ENCODE results near the gene ACTN3. TPM values are rescaled to one million over a fixed set of nuclear protein-coding genes. Genes with fewer than 3 reads are reported as not detected.
"Not testable (repeated sequence)": the region's sequence is repeated elsewhere in the genome, so short reads cannot be mapped to it uniquely, and the experiment has no call there.

Gene ACTN3
- total RNA-seq = 0.12 TPM

DNA sequence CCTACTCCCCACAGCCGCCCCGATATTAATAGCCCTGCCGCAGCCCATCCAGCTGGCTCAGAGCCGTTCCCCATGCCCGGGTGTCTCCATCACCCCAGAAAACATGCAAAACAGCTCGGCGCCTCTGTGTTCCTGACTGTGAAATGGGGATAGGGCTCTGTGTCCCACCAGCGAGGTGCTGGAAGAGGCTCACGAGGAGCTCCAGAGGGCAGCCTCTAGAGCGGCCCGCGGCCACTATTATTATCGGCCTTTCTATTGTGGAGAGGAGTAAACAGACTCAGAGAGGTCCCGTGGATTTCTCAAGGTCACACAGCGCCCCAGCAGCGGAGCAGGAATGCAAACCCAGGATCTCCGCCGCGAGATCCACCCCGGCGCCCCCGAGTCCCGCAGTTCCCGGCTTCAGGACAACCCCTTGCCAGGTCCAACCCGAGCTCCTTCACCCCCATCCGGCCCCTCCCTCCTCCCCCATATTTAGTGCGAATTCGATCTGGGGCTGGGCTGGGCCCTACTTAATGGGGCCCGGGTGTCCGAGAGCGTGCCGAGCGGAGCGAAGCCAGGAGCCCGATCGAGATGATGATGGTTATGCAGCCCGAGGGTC, at the start of gene ACTN3:
ACTN3 (plus strand) TSS at position 536 of the 598 bp plus-strand sequence; CDS start at position 571, 35 bp downstream.
- peak; percentile 22 for DNase-seq (ENCODE audit: low spot score)

DNA sequence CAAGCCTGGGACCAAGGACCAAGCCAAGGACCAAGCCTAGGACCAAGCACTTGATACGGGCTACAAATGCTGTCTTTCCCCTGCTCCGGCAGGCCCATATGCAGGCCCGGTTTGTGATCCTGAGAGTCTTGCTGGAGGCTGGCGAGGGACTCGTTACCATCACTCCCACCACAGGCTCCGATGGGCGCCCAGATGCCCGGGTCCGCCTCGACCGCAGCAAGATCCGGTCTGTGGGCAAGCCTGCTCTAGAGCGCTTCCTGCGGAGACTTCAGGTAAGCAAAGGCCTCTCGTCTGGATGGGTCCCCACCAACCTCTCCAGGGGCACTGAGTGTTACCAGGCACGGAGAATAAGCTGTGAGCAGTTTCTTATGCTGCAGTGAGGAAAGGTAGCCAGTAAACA, 49.5 kb upstream of the ACTN3 start:
- DNase-seq (ENCODE audit: low spot score) = no peak

DNA sequence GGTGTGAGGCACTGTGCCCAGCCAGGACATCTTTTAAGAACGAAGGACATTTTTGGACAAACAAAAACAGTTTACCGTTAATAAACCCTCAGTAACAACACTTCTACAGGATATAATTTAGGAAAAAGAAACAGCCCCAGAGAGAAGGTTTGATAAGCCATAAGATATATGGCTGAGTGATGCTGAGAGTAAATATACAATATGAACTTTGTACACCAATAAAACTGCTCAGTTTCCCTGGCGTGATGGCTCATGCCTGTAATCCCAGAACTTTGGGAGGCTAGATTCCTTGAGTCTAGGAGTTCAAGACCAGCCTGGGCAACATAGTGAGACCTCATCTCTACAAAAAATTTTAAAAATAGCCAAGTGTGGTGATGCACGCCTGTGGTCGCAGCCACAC, 48.2 kb upstream of the ACTN3 start:
- no peak for DNase-seq (ENCODE audit: low spot score)

DNA sequence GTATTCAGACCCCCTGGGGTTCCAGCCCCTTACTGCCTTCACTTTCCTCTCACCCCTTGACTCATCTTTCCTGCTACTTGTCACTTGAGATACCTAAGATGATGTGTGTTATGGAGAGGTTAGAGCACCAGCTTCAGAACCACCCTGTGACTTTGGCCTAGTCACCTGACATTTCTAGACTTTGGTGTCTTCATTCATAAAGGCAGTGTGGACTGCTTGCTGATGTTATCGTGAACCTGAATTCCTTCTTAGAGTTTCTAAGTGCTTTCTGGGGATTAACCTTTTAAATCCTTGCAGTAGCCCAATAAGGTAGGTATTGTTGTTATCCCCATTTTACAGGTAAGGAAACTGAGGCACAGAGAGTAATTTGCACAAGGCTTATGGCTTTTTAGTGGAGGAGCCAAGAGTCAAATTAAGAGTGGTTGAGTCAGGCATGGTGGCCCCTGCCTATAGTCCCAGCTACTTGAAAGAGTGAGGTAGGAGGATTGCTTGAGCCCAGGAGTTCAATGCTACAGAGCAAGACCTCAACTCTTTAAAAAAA, 41.4 kb upstream of the ACTN3 start:
- no peak for DNase-seq (ENCODE audit: low spot score)

DNA sequence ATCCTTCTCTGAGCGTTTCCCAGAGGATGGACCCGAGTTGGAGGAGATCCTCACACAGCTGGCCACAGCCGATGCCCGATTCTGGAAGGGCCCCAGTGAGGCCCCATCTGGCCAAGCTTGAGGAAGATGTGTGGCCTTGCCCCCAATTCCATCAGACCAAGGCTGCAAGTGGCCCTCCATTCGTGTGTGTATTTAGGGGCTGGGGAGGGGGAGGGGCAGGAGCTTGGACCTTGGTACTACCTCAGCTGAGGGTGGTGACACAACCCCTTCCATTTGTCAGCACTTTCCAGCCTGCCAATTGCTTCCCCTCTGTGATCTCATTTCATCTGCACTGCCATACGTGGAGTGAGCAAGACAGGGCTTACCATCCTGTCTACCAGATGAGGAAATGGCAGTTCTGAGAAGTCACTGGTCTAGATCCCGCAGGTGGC, 37.6 kb upstream of the ACTN3 start:
- no peak for DNase-seq (ENCODE audit: low spot score)

DNA sequence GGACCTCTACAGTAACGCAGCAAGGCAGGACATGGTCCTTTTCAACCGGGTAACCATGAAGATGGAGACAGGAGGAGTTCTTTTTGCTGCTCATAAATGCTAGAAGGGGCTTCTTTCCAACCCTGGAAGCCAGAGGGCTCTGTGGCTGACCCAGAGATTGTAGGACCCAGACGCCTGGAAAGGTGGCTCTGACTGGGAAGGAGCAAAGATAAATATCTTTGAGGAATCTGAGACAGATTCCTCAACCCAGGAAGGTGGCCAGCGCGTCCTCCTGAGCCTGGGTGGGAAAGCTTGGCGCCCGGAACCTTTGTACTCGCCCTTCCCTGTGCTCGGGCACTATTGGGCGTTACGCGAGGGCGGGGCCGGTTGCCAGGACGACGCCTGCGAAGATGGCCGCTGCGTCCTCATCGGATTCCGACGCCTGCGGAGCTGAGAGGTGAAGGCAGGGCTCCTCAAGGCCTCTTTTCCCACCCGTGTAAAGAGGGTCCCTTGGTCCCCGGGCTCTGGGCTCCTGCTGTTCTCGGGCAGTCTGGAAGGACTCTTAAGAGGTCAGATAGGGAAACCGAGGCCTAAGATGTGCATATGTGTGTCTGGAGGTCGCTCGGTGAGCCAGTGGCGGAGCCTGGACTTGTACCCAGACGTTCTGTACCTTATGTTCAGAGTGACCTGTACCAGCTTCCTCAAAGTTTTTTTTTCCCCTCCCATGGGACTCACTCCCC, 36.3 kb upstream of the ACTN3 start, which contains the start of gene BBS1:
BBS1 (plus strand) TSS at position 365 of the 719 bp plus-strand sequence; CDS start at position 390, 25 bp downstream.
- peak; percentile 87 for DNase-seq (ENCODE audit: low spot score)

DNA sequence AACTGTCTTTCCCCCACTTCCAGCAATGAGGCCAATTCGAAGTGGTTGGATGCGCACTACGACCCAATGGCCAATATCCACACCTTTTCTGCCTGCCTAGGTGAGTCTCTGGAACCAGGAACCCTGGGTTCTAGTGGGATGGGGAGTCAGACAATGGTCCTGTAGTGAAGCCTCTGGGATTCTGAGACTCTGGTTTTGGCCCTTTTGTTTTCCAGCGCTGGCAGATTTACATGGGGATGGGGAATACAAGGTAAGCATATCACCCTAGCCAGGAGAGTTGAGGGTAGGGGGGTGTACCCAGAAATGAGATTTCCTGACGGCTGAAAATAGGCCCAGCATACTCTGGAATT, 35.7 kb upstream of the ACTN3 start:
- DNase-seq (ENCODE audit: low spot score) = no peak

DNA sequence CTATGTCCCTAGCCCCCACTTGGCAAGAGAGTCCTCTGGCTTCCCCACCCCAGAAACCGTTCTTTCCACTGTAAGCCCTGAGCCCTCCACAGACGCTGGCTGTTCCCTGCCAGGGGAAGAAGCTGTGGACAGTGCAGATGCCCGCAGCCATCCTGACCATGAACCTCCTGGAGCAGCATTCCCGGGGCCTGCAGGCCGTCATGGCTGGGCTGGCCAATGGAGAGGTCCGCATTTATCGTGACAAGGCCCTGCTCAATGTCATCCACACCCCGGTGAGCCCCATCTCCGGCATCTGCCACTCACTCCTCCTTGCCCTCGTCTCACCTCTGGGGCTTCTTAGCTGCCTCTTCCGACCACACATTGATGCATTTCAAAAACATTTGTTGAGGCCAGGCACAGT, 23.1 kb upstream of the ACTN3 start:
- DNase-seq (ENCODE audit: low spot score) = no peak

DNA sequence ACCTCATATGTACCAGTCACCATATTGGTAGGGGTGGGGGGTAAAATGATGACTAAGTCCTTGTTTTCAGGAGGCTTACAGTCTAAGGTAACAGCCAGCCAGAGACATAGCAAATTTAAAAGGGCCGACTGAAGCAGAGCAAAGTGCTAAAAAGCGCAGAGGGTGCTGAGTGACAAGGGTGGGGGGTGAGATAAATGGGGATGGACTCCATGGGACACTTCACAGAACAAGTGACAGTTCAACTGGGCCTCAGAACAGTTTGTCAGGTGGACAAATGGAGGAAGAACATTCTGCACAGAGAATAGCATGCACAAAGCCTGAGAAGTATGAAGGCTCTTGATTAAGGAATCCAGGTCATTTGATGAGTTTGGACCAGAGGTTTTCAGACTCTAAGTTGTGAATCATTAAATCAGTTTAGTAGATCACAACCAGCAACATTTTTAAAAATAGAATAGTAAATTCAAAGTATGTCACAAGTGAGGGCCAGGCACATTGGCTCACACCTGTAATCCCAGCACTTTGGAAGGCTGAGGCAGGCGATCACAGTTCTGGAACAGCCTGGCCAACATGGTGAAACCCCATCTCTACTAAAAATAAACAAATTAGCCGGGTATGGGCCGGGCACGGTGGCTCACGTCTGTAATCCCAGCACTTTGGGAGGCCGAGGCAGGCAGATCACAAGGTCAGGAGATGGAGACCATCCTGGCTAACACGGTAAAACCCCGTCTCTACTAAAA, 22.2 kb upstream of the ACTN3 start:
- no peak for DNase-seq (ENCODE audit: low spot score)

DNA sequence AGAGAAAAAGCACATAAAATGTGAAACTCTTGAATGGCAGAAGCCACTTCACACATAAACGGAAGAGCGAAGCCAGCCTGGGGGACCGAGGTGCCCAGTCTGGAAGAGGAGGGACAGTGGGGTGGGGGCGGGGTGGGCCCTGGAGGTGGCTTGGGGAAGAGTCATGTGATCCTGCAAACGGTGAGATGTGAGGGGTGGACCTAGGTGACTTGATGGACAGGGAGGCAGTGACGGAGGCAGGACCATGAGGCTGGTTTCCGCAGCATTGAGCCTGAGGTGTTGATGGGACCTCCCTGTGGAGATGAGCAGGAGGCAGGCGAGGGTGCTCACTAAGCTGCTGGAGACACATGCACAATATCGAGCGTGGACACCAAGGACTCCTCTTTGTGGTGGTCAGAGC, 17.6 kb upstream of the ACTN3 start:
- no peak for DNase-seq (ENCODE audit: low spot score)

DNA sequence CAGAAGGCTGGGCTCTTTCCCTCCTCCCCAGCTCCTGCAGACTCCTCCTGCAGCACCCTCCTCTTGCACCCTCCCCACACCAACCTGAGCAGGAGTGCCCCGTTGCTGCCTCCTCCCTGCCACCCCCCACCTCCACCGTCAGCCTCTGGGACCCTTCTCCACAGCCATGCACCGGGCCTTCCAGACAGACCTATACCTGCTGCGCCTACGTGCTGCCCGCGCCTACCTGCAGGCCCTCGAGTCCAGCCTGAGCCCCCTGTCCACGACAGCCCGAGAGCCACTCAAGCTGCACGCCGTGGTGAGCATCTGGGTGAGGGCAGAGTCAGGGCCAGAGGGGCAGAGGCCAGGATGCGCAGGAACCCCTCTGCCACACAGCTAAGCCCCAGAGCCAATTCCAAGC, 17.0 kb upstream of the ACTN3 start:
- no peak for DNase-seq (ENCODE audit: low spot score)

DNA sequence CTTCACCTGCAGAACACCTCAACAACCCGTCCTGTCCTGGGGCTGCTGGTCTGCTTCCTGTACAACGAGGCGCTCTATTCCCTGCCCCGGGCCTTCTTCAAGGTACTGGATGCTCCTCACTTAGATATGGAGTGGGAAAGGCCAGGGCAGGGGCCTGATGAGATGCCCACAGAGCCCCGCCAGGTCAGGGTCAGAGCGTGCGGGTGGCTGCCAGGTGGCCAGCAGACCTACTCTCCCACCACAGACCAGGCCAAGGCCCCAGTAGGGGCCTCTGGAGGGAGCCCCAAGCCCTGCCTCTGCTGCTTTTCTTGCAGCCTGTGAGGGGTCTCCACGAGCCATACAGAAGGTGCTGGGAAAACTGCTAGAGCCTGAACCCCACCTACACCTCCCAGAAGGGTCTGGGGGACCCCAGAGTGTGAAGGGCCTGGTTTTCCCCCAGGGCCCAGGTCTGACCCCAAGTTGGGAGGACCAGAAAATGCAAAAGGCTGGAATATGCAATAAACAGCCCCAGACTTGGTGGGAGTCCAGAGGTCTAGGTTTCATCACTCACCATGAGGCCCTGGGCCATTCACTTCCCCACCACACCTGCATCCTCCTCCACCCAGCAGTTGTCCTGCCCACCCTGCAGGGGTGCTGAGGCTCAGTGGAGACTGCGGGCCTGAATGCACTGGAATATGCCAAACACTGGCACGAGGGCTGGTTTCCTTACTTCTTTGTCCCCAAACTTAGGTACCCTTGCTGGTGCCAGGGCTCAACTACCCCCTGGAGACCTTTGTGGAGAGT, 15.6 kb upstream of the ACTN3 start:
- no peak for DNase-seq (ENCODE audit: low spot score)

DNA sequence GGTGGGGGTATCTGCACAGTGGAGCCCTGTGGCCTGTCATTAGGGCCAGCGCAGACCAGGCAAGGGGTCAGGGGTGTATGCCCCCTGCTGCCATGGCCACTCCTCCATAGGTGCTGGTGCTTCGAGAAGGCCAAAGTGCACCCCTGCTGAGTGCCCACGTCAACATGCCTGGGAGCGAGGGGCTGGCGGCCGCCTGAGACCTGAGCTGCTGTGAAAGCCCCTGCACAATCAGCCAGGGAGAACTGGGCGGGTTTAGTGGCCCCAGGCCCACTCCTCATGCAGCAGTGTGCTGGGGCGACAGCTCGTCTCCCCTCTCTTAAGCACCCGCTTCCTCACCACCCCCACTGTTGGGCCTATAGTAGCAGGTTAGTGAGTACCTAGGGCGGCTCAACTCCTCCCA, 14.9 kb upstream of the ACTN3 start:
- DNase-seq (ENCODE audit: low spot score) = no peak

DNA sequence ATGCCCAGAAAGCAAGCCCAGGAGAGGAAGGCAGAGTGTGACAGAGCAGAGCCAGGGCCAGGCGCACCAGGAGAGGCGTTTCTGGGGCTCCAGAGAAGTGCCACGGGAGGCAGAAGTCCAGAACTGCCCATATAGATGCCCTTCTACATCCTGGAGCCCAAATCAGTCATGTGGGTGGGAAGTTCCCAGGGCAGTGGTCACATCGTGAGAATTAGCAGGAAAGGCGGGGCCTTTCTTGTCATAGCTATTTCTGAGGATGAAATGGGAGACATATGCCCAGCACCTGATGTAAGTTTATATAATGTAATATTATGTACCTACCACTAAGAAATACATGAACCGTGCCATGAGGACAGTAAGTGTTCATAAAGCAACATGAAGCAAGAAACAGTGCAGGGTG, 13.9 kb upstream of the ACTN3 start:
- DNase-seq (ENCODE audit: low spot score) = no peak

DNA sequence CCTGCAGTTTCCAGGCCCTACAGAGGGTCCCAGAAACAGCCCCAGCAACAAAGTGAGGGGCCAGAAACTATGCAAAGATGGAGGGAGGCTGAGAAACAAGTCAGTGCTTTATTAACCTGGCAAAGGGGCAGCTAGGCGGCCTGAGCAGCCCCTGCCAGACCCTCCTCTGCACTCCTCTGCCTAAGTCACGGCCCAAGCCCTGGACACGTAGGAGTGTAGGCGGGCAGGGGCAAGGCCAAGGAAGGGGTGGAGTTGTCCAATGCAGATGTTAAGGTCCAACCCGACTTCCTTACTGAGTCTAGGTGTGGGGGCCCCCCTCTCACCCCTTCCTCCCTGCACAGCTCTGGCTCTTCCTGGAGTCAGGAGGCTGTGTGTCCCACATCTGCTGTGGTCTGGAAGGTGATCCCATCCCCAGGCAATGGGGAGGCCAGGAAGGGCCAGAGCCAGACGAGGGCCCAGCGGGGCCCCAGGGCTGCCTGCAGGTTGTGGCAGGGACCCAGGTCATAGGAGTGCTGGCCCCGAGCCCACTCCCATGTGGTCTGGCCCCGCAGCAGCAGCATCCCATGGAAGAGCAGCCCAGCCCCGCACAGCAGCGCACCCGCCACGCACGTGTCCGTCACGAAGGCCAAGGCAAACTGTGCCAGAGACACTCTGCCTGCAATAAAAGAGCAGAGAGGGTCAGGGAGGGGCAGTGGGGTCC, 7.4 kb upstream of the ACTN3 start:
- DNase-seq (ENCODE audit: low spot score) = no peak

DNA sequence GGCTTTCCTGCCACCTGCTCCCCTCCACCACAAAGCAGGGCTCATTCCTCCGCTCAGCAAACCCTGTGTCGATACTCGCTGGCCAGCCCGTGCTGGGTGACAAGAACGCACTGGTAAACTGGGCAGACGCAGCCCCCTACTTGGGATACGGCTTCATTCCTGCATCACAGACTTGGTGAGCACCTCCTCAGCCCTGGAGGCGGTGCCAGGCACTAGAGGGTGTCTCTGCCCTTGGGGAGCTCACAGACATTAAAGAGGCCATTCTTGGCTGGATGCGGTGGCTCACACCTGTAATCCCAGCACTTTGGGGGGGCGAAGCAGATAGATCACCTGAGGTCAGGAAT, 6.9 kb upstream of the ACTN3 start:
- DNase-seq (ENCODE audit: low spot score) = no peak

DNA sequence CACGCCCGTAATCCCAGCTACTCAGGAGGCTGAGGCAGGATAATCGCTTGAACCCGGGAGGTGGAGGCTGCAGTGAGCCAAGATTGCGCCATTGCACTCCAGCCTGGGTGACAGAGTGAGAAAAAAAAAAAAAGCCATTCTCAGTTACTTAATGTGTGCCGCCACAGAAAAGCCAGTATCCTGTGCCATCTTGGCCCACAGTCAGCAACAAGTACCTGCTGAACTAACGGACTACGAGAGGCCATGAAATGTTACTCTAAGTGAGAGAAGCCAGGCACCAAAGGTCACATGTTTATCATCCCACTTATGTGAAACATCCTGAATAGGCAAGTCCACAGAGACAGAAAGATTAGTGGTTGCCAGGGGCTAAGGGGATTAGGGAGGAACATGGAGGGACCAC, 6.1 kb upstream of the ACTN3 start:
- DNase-seq (ENCODE audit: low spot score) = not testable (repeated sequence)

DNA sequence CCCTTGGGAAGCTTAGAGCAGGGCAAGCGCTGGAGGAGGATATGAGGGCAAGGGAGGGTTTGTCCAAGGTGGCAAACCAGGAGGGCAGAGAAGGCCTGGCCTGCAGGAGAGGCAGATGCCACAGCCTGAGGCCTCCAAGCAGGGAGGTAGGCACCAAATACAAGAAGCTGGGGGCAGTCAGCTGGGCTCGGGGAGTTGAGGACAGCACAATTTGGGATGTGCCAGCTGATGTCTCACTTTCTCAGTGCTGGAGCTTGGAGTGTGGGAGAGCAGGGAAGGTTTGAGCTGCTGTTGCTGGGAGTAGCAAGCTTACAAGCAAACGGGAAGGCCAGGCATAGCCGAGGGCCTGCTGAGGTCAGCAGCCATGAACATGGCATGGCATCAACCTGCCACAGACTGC, 4.8 kb upstream of the ACTN3 start:
- no peak for DNase-seq (ENCODE audit: low spot score)

DNA sequence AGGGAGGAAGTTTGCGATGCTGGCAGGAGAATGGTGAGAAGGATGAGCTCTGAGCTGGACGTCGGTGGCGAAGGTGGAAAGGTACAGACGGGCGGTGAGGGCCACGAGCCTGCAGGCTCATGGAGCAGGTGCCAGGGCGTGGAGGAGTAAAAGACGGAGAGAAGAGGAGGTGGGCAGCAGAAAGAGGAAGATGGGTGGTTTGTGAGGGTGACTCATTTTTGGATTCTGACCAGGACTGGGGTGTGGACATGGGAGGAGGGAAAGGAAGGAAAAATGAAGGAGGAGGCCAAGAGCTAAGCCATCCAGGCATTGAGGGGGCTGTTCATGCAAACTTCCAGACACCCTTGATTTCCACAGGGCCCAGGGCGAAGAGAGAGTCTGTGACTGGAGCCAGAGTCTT, 4.3 kb upstream of the ACTN3 start:
- DNase-seq (ENCODE audit: low spot score) = no peak

DNA sequence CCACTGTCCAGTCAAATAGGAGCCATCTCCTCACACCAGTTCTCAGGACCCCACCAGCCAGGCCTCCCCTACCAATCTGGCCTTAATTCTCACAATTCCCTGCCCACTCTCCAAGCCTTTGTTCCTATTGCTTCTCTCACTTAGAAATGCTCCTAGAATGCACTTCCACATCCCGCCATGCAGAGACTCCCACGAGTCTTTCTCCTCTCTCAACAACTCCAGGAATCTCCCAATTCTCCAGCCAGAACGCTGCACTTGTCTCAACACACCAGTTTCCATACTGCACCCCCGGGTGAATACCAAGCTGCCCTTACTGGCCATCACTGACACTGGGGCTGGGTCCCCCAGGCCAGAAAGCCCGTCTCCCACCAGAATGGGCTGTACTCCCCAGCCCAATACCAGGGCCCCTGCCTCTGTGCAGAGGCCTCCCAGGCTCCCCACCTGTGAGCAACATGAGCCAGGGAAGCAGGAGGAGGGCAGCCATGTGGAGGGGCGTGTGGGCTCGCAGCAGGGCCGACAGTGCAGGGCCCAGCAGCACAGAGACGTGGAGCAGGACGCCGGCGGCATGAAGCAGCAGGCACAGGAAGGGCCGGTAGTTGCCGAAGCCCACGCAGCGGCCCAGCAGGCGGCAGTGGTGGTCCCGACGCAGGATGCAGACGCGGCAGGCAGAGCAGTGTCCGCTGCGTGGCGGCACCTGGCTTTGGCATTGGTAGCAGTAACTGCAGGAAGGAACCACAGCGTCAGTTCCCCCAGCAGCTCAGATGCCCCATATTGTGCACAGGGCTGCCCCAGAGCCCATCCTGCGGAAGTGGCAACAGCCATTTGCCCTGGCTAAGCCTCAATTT, 3.2 kb upstream of the ACTN3 start:
- peak; percentile 45 for DNase-seq (ENCODE audit: low spot score)

Measured in mucosa of gallbladder (tissue), 1 donor.